GM21528 (cell line): ENCODE data around the gene TMPRSS3.
A peak's percentile ranks its signal among the peaks of the same experiment; 100 is the strongest.

Source experiments
- ATAC-seq: cut with Tn5 transposase; IDR thresholded peaks from one replicate; pipeline ENCODE4 v1.9.1; 2021; ENCODE audit warnings: mild to moderate bottlenecking, moderate library complexity; ENCODE audit not compliant: unreplicated experiment, low FRiP score

The TMPRSS3 gene

GRCh38 chr21:42429021-42429420 is 33.2 kb upstream of the TMPRSS3 start:
- ATAC-seq = no peak

- no peak for ATAC-seq
Observed at GRCh38 chr21:42427809-42428419, 32.1 kb upstream of the TMPRSS3 start.

GRCh38 chr21:42426876-42427480 is 31.1 kb upstream of the TMPRSS3 start:
- ATAC-seq = no peak

- ATAC-seq = no peak
Observed at GRCh38 chr21:42426424-42426823, 30.6 kb upstream of the TMPRSS3 start.

- ATAC-seq = no peak
Observed at GRCh38 chr21:42425591-42425990, 29.7 kb upstream of the TMPRSS3 start.

- ATAC-seq = no peak
Observed at GRCh38 chr21:42424914-42425541, 29.2 kb upstream of the TMPRSS3 start.

GRCh38 chr21:42423685-42424084 is 27.8 kb upstream of the TMPRSS3 start:
- ATAC-seq = no peak

- peak; percentile 50 for ATAC-seq
Observed at GRCh38 chr21:42423197-42423675, 27.4 kb upstream of the TMPRSS3 start.

- ATAC-seq = no peak
Observed at GRCh38 chr21:42421018-42421793, 25.4 kb upstream of the TMPRSS3 start.

GRCh38 chr21:42419845-42420244 is 24.0 kb upstream of the TMPRSS3 start:
- ATAC-seq = no peak

- ATAC-seq = no peak
Observed at GRCh38 chr21:42418886-42419285, 23.0 kb upstream of the TMPRSS3 start.

- no peak for ATAC-seq
Observed at GRCh38 chr21:42417533-42417932, 21.7 kb upstream of the TMPRSS3 start.

GRCh38 chr21:42414928-42415769 is 19.3 kb upstream of the TMPRSS3 start:
- peak; percentile 72 for ATAC-seq

- no peak for ATAC-seq
Observed at GRCh38 chr21:42414553-42414927, 18.7 kb upstream of the TMPRSS3 start.

GRCh38 chr21:42414066-42414465 is 18.2 kb upstream of the TMPRSS3 start:
- ATAC-seq = no peak

- no peak for ATAC-seq
Observed at GRCh38 chr21:42413500-42413899, 17.6 kb upstream of the TMPRSS3 start.

GRCh38 chr21:42413093-42413492 is 17.2 kb upstream of the TMPRSS3 start:
- ATAC-seq = no peak

- no peak for ATAC-seq
Observed at GRCh38 chr21:42412636-42412933, 16.7 kb upstream of the TMPRSS3 start.

GRCh38 chr21:42411891-42412635 is 16.2 kb upstream of the TMPRSS3 start:
- no peak for ATAC-seq
